Thymus (tissue), 11 donors: ENCODE results near the gene LRP1B. TPM values are rescaled to one million over a fixed set of nuclear protein-coding genes. Genes with fewer than 3 reads are reported as not detected.

Experiments
- DNase-seq, 9 donors: peaks; one replicate each; pipeline ENCODE4 v3.0.0-alpha.2; 2013; ENCODE audit warnings: low spot score in 9 of 9, low read depth in 6 of 9, missing footprints in 1 of 9
- H3K27ac ChIP-seq, 2 donors: one replicate each; pipeline ENCODE4 v1.5.1; 2013; ENCODE audit warnings: control low read depth in 1 of 2, low read depth in 1 of 2, low read length in 1 of 2, mild to moderate bottlenecking in 1 of 2, moderate library complexity in 1 of 2
- H3K27me3 ChIP-seq, 2 donors: one replicate each; pipeline ENCODE4 v1.5.1; 2013; ENCODE audit warnings: low read length in 1 of 2; ENCODE audit not compliant: control insufficient read depth in 2 of 2, insufficient read depth in 1 of 2
- H3K36me3 ChIP-seq, 2 donors: one replicate each; pipeline ENCODE4 v1.5.1; 2013; ENCODE audit warnings: low read length in 1 of 2, mild to moderate bottlenecking in 1 of 2, moderate library complexity in 1 of 2; ENCODE audit not compliant: control insufficient read depth in 2 of 2, insufficient read depth in 2 of 2
- H3K4me1 ChIP-seq, 2 donors: one replicate each; pipeline ENCODE4 v1.5.1; 2013; ENCODE audit warnings: low read length in 2 of 2; ENCODE audit not compliant: control insufficient read depth in 2 of 2, insufficient read depth in 2 of 2
- H3K4me3 ChIP-seq, 2 donors: one replicate each; pipeline ENCODE4 v1.5.1; 2013; ENCODE audit warnings: low read length in 2 of 2, control low read depth in 1 of 2, mild to moderate bottlenecking in 1 of 2
- H3K9me3 ChIP-seq, 2 donors: one replicate each; pipeline ENCODE4 v1.5.1; 2013; ENCODE audit warnings: low read length in 1 of 2, mild to moderate bottlenecking in 1 of 2; ENCODE audit not compliant: control insufficient read depth in 2 of 2, insufficient read depth in 1 of 2
- WGBS: extraction: QIAGEN DNeasy Blood & Tissue Kit; methylation state at CpG from one replicate; pipeline ENCODE4 v1.1.7; 2013; 5-methylcytosine and 5-hydroxymethylcytosine counted together
- polyA plus RNA-seq: library from polyadenylated mRNA; stranded (reverse); fragments of 200-250 nt; gene quantifications from one replicate; pipeline ENCODE4 v1.2.3, GENCODE V29; 2013
- total RNA-seq: library from RNA; stranded (reverse); fragments of 120-200 nt; gene quantifications from one replicate; pipeline ENCODE4 v1.2.4, GENCODE V29; 2013
- donor health status: healthy.

The LRP1B gene
- total and polyA plus RNA-seq, 2 donors, result 0.18 to 0.28 TPM

DNA sequence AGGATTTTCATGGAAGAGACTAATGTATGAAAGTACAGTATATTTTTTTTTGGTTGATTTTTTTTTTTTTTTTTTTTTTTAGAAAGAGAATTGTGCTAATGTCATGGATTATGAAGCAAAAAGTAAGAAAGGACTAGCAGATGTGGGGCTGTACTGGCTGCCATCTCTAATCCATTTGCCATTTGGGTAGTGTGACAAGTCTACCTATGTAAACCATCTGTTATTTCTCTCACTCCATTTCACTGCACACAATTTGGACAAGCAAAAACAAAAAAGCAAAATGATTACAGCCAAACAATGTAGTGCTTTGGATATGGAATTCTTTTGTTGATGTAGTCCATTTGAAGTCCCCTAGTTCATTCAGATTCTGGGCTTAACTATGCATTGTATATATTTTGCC lies 1355.4 kb downstream of the LRP1B start:
- no peak for DNase-seq
- Histone ChIP-seq H3K27ac (no peak overlapping the region), H3K4me3 (no peak overlapping the region), H3K36me3 (no peaks in the 10 kb centered on the region), H3K9me3 (no peaks in the 10 kb centered on the region), H3K4me1 (peaks cover 0 to 2% of the 10 kb centered on the region in 2 donors), H3K27me3 (no peaks in the 10 kb centered on the region)

- no peak overlapping the region for H3K4me3 ChIP-seq
- H3K27me3 ChIP-seq, result no peaks in the 10 kb centered on the region
- H3K36me3 ChIP-seq, result no peaks in the 10 kb centered on the region
- no peak overlapping the region for H3K27ac ChIP-seq
- H3K9me3 ChIP-seq, result no peaks in the 10 kb centered on the region
- no peak for DNase-seq
- no peaks in the 10 kb centered on the region for H3K4me1 ChIP-seq
- WGBS, result 99% methylated on average over 1 of the region's 1 CpG
Observed at GRCh38 chr2:140770645-140771044, 1360.2 kb downstream of the LRP1B start.

DNA sequence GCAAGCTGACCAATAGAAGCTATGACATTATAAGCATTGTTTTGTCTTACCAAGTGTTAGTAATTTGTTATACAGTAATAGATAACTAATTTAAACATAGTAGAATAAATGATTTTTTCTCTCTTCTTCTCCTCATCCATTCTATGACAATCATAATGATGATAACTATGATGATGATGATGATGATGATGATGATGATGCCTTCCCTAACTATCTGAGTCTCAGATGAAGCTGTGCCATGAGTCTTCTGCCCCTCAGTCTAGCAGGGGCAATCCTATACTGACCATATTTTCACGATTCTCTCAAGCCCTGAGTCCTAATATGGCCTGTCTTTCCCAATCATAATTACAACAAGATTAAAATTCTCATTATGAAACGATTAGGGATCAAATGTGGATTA lies 1369.0 kb downstream of the LRP1B start:
- Histone ChIP-seq H3K4me1 (no peaks in the 10 kb centered on the region), H3K27ac (no peak overlapping the region), H3K36me3 (no peaks in the 10 kb centered on the region), H3K9me3 (no peaks in the 10 kb centered on the region), H3K27me3 (no peaks in the 10 kb centered on the region), H3K4me3 (no peak overlapping the region)
- 78% methylated on average over 2 of the region's 2 CpGs for WGBS
- no peak for DNase-seq

- Histone ChIP-seq H3K36me3 (no peaks in the 10 kb centered on the region), H3K4me1 (no peaks in the 10 kb centered on the region), H3K27me3 (no peaks in the 10 kb centered on the region), H3K27ac (no peak overlapping the region), H3K4me3 (no peak overlapping the region), H3K9me3 (no peaks in the 10 kb centered on the region)
- WGBS, result 89% methylated on average over 3 of the region's 3 CpGs
- DNase-seq, result no peak
Observed at GRCh38 chr2:140759426-140760156, 1371.2 kb downstream of the LRP1B start.

DNA sequence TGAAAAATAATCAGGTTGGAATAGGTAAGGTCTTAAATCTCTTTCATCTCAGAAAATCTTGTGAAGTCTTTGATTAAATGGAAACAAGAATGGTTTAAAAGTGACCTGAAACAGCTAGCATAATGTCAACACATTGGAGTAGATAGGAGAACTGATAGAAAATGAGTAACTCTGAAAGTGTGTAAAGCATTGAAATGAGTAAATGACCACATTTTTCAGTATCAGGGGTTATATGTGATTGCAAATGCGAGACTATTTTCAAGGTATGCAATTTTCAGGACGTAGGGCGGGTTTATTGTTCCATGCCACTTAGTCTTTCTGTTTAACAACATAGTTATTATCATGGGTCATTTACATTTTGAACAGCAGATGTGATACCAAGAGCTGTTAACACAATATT lies 1383.2 kb downstream of the LRP1B start:
- Histone ChIP-seq H3K27me3 (no peaks in the 10 kb centered on the region), H3K36me3 (no peaks in the 10 kb centered on the region), H3K9me3 (no peaks in the 10 kb centered on the region), H3K4me3 (no peak overlapping the region), H3K27ac (no peak overlapping the region), H3K4me1 (no peaks in the 10 kb centered on the region)
- no peak for DNase-seq
- 89% methylated on average over 3 of the region's 3 CpGs for WGBS

- H3K36me3 ChIP-seq, result no peaks in the 10 kb centered on the region
- H3K4me3 ChIP-seq, result no peak overlapping the region
- H3K27ac ChIP-seq, result no peak overlapping the region
- WGBS, result 90% methylated on average over 2 of the region's 2 CpGs
- H3K9me3 ChIP-seq, result no peaks in the 10 kb centered on the region
- H3K27me3 ChIP-seq, result no peaks in the 10 kb centered on the region
- H3K4me1 ChIP-seq, result no peaks in the 10 kb centered on the region
- no peak for DNase-seq
Observed at GRCh38 chr2:140747090-140747489, 1383.7 kb downstream of the LRP1B start.

GRCh38 chr2:140744379-140744778 lies 1386.4 kb downstream of the LRP1B start:
- 98% methylated on average over 3 of the region's 3 CpGs for WGBS
- Histone ChIP-seq H3K27me3 (no peaks in the 10 kb centered on the region), H3K9me3 (no peaks in the 10 kb centered on the region), H3K4me1 (no peaks in the 10 kb centered on the region), H3K36me3 (no peaks in the 10 kb centered on the region), H3K27ac (no peak overlapping the region), H3K4me3 (no peak overlapping the region)
- DNase-seq, result no peak

- H3K27me3 ChIP-seq, result no peaks in the 10 kb centered on the region
- WGBS, result 94% methylated on average over 1 of the region's 1 CpG
- no peak overlapping the region for H3K27ac ChIP-seq
Observed at GRCh38 chr2:140737006-140737405, 1393.8 kb downstream of the LRP1B start.

GRCh38 chr2:140734992-140735391 lies 1395.8 kb downstream of the LRP1B start:
- no peaks in the 10 kb centered on the region for H3K9me3 ChIP-seq
- no peaks in the 10 kb centered on the region for H3K36me3 ChIP-seq
- no peak overlapping the region for H3K27ac ChIP-seq
- 86% methylated on average over 3 of the region's 3 CpGs for WGBS
- no peak overlapping the region for H3K4me3 ChIP-seq
- H3K4me1 ChIP-seq, result no peaks in the 10 kb centered on the region
- no peak for DNase-seq
- H3K27me3 ChIP-seq, result no peaks in the 10 kb centered on the region

More at GRCh38 chr2:140737006-140737405, 1393.8 kb downstream of the LRP1B start:
- H3K4me3 ChIP-seq, result no peak overlapping the region
- no peak for DNase-seq
- no peaks in the 10 kb centered on the region for H3K4me1 ChIP-seq
- no peaks in the 10 kb centered on the region for H3K9me3 ChIP-seq
- no peaks in the 10 kb centered on the region for H3K36me3 ChIP-seq
